IMR-90 (cell line): Measurements from ENCODE around the gene KLHL4. TPM values are rescaled to one million over a fixed set of nuclear protein-coding genes. Genes with fewer than 3 reads are reported as not detected.

ENCODE experiments used
- ATAC-seq: fragments of 200-7000 bp; cut with Tn5 transposase; 2 replicates; pipeline ENCODE4 v1.9.1; 2020; ENCODE audit warnings: low read depth, mild to moderate bottlenecking, moderate library complexity
- BruUV-seq: library from RNA; stranded (reverse); fragments of 400-500 nt; replicated peaks from 2 replicates; lab custom pipeline; 2021; lab: Mats Ljungman, UMichigan
- CTCF ChIA-PET: fragments of 300-600 bp; formaldehyde crosslinking; extraction: SDS; loops from one replicate; lab custom pipeline; 2021; ENCODE audit warnings: antibody characterized with exemption; lab: Yijun Ruan, JAX
- POLR2A ChIA-PET: fragments of 300-600 bp; sonication (Branson Sonifier 250); formaldehyde crosslinking; loops from one replicate; lab custom pipeline; 2022; ENCODE audit warnings: antibody characterized with exemption; ENCODE audit not compliant: unreplicated experiment; lab: Charles Lee
- DNase-seq: peaks from one replicate; pipeline ENCODE4 v3.0.0; 2013
- H2AFZ ChIP-seq: replicated peaks from 2 replicates; pipeline ENCODE3; 2013; ENCODE audit warnings: low read length, mild to moderate bottlenecking; ENCODE audit not compliant: poor library complexity
- H2AK5ac ChIP-seq: 2 replicates; pipeline ENCODE4 v1.6.1; 2013; ENCODE audit warnings: low read depth, low read length, inconsistent platforms
- H2AK9ac ChIP-seq: replicated peaks from 2 replicates; pipeline ENCODE3; 2013; ENCODE audit warnings: mild to moderate bottlenecking, low read depth, low read length, moderate library complexity; ENCODE audit not compliant: poor library complexity
- H2BK120ac ChIP-seq: 2 replicates; pipeline ENCODE4 v1.6.1; 2013; ENCODE audit warnings: low read depth, low read length, inconsistent platforms
- H2BK15ac ChIP-seq: 3 replicates; pipeline ENCODE4 v1.6.1; 2013; ENCODE audit warnings: low read depth, low read length, inconsistent platforms
- H2BK20ac ChIP-seq: 2 replicates; pipeline ENCODE4 v1.6.1; 2013; ENCODE audit warnings: low read depth, mild to moderate bottlenecking, inconsistent platforms, low read length, moderate library complexity
- H2BK5ac ChIP-seq: 2 replicates; pipeline ENCODE4 v1.6.1; 2013; ENCODE audit warnings: mild to moderate bottlenecking, low read depth, low read length, inconsistent platforms; ENCODE audit not compliant: poor library complexity, severe bottlenecking
- H3K14ac ChIP-seq: replicated peaks from 2 replicates; pipeline ENCODE4 v1.6.1; 2013; ENCODE audit warnings: low read depth, low read length, inconsistent platforms
- H3K18ac ChIP-seq: 2 replicates; pipeline ENCODE4 v1.6.1; 2013; ENCODE audit warnings: low read depth, low read length, control low read depth
- H3K23ac ChIP-seq: 2 replicates; pipeline ENCODE4 v1.6.1; 2013; ENCODE audit warnings: low read depth, low read length, inconsistent platforms
- H3K27ac ChIP-seq: 2 replicates; pipeline ENCODE4 v1.5.1; 2013; ENCODE audit warnings: mild to moderate bottlenecking, control low read depth, low read length; ENCODE audit not compliant: insufficient read depth
- H3K27me3 ChIP-seq: 2 replicates; pipeline ENCODE4 v1.6.1; 2013; ENCODE audit warnings: low read length; ENCODE audit not compliant: control insufficient read depth, insufficient read depth
- H3K36me3 ChIP-seq: 2 replicates; pipeline ENCODE4 v1.6.1; 2013; ENCODE audit warnings: low read length, mixed read lengths; ENCODE audit not compliant: control insufficient read depth, insufficient read depth
- H3K4ac ChIP-seq: 2 replicates; pipeline ENCODE4 v1.6.1; 2013; ENCODE audit warnings: low read depth, low read length, inconsistent platforms
- H3K4me1 ChIP-seq: 2 replicates; pipeline ENCODE4 v1.6.1; 2013; ENCODE audit warnings: low read length, mixed read lengths; ENCODE audit not compliant: control insufficient read depth, insufficient read depth
- H3K4me2 ChIP-seq: 2 replicates; pipeline ENCODE4 v1.6.1; 2013; ENCODE audit warnings: low read depth, mild to moderate bottlenecking, control low read depth, low read length, moderate library complexity
- H3K4me3 ChIP-seq: 2 replicates; pipeline ENCODE4 v1.5.1; 2013; ENCODE audit warnings: low read depth, mild to moderate bottlenecking, control low read depth, low read length, moderate library complexity; ENCODE audit not compliant: insufficient read depth
- H3K56ac ChIP-seq: 2 replicates; pipeline ENCODE4 v1.6.1; 2013; ENCODE audit warnings: low read length, inconsistent platforms; ENCODE audit not compliant: insufficient read depth; ENCODE audit errors: extremely low read depth
- H3K79me1 ChIP-seq, 2 experiments: 2 replicates each; pipeline ENCODE4 v1.6.1; 2013; ENCODE audit warnings: low read length in 2 of 2, inconsistent platforms in 1 of 2, low read depth in 1 of 2
- H3K9ac ChIP-seq: 2 replicates; pipeline ENCODE4 v1.6.1; 2013; ENCODE audit warnings: low read depth, low read length, control low read depth
- H3K9me1 ChIP-seq: 2 replicates; pipeline ENCODE4 v1.6.1; 2013; ENCODE audit warnings: low read length, inconsistent platforms; ENCODE audit not compliant: insufficient read depth
- H3K9me3 ChIP-seq: 2 replicates; pipeline ENCODE4 v1.6.1; 2013; ENCODE audit warnings: low read length; ENCODE audit not compliant: control insufficient read depth, insufficient read depth
- H4K20me1 ChIP-seq: 2 replicates; pipeline ENCODE4 v1.6.1; 2013; ENCODE audit warnings: low read length, inconsistent platforms; ENCODE audit not compliant: insufficient read depth
- H4K5ac ChIP-seq: 2 replicates; pipeline ENCODE4 v1.6.1; 2013; ENCODE audit warnings: mild to moderate bottlenecking, low read depth, low read length, control low read depth
- H4K8ac ChIP-seq, 2 experiments: 2 replicates each; pipeline ENCODE4 v1.6.1; 2013; ENCODE audit warnings: low read depth in 2 of 2, low read length in 2 of 2, control low read depth in 1 of 2, inconsistent platforms in 1 of 2
- H4K91ac ChIP-seq: 2 replicates; pipeline ENCODE4 v1.6.1; 2013; ENCODE audit warnings: low read depth, low read length, inconsistent platforms; ENCODE audit not compliant: insufficient read depth
- CEBPB ChIP-seq: IDR thresholded peaks from 2 replicates; pipeline ENCODE4 v1.6.1; 2012; ENCODE audit warnings: low read depth, low read length, improper control_type of control experiment
- CHD1 ChIP-seq: IDR thresholded peaks from 2 replicates; pipeline ENCODE4 v1.6.1; 2012; ENCODE audit warnings: low read depth, low read length, improper control_type of control experiment
- FOS ChIP-seq: fragments of 150-350 bp; IDR thresholded peaks from 2 replicates; pipeline ENCODE4 v1.6.1; 2016; ENCODE audit warnings: low read depth, low read length
- RCOR1 ChIP-seq: IDR thresholded peaks from 2 replicates; pipeline ENCODE4 v1.6.1; 2012; ENCODE audit warnings: mild to moderate bottlenecking, low read length, improper control_type of control experiment; ENCODE audit not compliant: insufficient replicate concordance
- RFX5 ChIP-seq: IDR thresholded peaks from 2 replicates; pipeline ENCODE4 v1.8.0; 2012; ENCODE audit warnings: low read depth, mild to moderate bottlenecking, low read length, moderate library complexity
- SMC3 ChIP-seq: fragments of 150-350 bp; IDR thresholded peaks from 2 replicates; pipeline ENCODE4 v1.6.1; 2016; ENCODE audit warnings: low read depth, mild to moderate bottlenecking, antibody characterized with exemption, low read length, moderate library complexity
- WGBS, 2 experiments: methylation state at CpG; one replicate each; pipeline versions ENCODE4 v1.1.5 to v1.1.7; 2013; ENCODE audit warnings: missing lambda C conversion rate in 2 of 2; ENCODE audit not compliant: insufficient read length in 1 of 2; ENCODE audit errors: extremely low coverage in 2 of 2; 5-methylcytosine and 5-hydroxymethylcytosine counted together
- dilution Hi-C: fragments of 300-500 bp; cut with HindIII; formaldehyde crosslinking; loops from one replicate; pipeline ENCODE4 v1.14.3; 2018; ENCODE audit warnings: low sequenced_read_pairs; ENCODE audit not compliant: unreplicated experiment
- in situ Hi-C: fragments of 300-500 bp; cut with MboI; formaldehyde crosslinking; loops from 3 replicates; pipeline ENCODE4 v1.14.3; 2019; ENCODE audit warnings: low sequenced_read_pairs, inconsistent platforms, mixed read lengths
- intact Hi-C: fragments of 100-400 bp; cut with micrococcal nuclease; formaldehyde crosslinking; loops from 2 replicates; pipeline ENCODE4 v1.10.0; 2022
- polyA plus RNA-seq, 3 experiments: library from polyadenylated mRNA; depleted of rRNA; stranded (reverse); fragments of >200 nt; gene quantifications; 2 replicates each; pipeline ENCODE4 v1.2.3, GENCODE V29; 2012; ENCODE audit warnings: low replicate concordance in 1 of 3
- total RNA-seq: library from RNA; depleted of rRNA; stranded (reverse); fragments of >200 nt; gene quantifications from 2 replicates; pipeline ENCODE4 v1.2.3, GENCODE V29; 2012
- TF ChIP-seq, protein P1 (sequence below): conservative IDR thresholded peaks from 2 replicates; pipeline ENCODE4 v1.5.1; 2012; ENCODE audit warnings: mild to moderate bottlenecking, low read depth, low read length, improper control_type of control experiment
- TF ChIP-seq, protein P2 (sequence below): fragments of 150-350 bp; IDR thresholded peaks from 2 replicates; pipeline ENCODE4 v1.6.1; 2016; ENCODE audit warnings: low read depth, mild to moderate bottlenecking, low read length, moderate library complexity, borderline replicate concordance

Gene KLHL4
- total and polyA plus RNA-seq, 2 of the 4 experiments (the other 2 are of a cell fraction) = 0.50 to 1.4 TPM

DNA sequence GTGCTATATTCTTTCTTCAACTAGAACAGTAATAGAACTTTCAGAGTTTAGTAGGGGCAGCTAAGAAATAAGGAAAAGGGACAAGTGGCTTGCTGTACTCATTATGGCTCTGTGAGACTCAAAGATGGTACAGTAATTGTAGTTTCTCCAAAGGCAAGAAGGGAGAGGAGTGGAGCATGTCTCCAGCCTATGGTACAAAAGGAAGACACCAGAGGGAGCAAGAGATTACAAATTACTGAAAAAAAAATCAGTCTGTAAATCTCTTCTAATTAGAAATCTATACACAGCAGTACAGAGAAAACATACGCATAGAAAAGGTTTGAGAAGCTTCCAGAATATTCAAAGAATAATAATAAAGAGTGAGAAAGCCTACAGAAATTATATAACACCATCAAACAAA lies 61.4 kb downstream of the KLHL4 start:
- no TSS peak for BruUV-seq
- intact Hi-C loops (no loop called here), in situ Hi-C loops (no loop called here), dilution Hi-C loops (no loop called here)
- Histone ChIP-seq H3K23ac (no peak overlapping the region), H4K91ac (no peak overlapping the region), H3K14ac (no peak overlapping the region), H2BK15ac (no peak overlapping the region), H4K5ac (no peak overlapping the region), H3K27me3 (no peaks in the 10 kb centered on the region), H2AFZ (no peak overlapping the region), H3K9ac (no peak overlapping the region), H2BK120ac (no peak overlapping the region), H2AK5ac (no peak overlapping the region), H3K36me3 (no peaks in the 10 kb centered on the region), H3K9me3 (no peaks in the 10 kb centered on the region; the same call in 1 of the 2 replicates), H2AK9ac (no peak overlapping the region), H2BK5ac (no peak overlapping the region), H3K4me3 (no peak overlapping the region), H4K20me1 (no peaks in the 10 kb centered on the region), H3K56ac (no peak overlapping the region), H3K4me2 (no peak overlapping the region), H4K8ac (no peak overlapping the region), H3K18ac (no peak overlapping the region), H3K9me1 (no peaks in the 10 kb centered on the region), H3K27ac (no peak overlapping the region), H3K4ac (no peak overlapping the region), H2BK20ac (no peak overlapping the region), H3K4me1 (no peaks in the 10 kb centered on the region), H3K79me1 (no peaks in the 10 kb centered on the region)
- CTCF ChIA-PET = no interaction called here
- POLR2A ChIA-PET = no interaction called here
- no CpG with 5 or more reads among the region's 1 CpG for WGBS, 2 experiments
- TF ChIP-seq CEBPB = no peak
- TF ChIP-seq FOS = no peak
- no peak for TF ChIP-seq RCOR1
- no peak for TF ChIP-seq SMC3
- TF ChIP-seq RFX5 = no peak
- TF ChIP-seq, protein P1, sequence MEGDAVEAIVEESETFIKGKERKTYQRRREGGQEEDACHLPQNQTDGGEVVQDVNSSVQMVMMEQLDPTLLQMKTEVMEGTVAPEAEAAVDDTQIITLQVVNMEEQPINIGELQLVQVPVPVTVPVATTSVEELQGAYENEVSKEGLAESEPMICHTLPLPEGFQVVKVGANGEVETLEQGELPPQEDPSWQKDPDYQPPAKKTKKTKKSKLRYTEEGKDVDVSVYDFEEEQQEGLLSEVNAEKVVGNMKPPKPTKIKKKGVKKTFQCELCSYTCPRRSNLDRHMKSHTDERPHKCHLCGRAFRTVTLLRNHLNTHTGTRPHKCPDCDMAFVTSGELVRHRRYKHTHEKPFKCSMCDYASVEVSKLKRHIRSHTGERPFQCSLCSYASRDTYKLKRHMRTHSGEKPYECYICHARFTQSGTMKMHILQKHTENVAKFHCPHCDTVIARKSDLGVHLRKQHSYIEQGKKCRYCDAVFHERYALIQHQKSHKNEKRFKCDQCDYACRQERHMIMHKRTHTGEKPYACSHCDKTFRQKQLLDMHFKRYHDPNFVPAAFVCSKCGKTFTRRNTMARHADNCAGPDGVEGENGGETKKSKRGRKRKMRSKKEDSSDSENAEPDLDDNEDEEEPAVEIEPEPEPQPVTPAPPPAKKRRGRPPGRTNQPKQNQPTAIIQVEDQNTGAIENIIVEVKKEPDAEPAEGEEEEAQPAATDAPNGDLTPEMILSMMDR = no peak
- TF ChIP-seq, protein P2, sequence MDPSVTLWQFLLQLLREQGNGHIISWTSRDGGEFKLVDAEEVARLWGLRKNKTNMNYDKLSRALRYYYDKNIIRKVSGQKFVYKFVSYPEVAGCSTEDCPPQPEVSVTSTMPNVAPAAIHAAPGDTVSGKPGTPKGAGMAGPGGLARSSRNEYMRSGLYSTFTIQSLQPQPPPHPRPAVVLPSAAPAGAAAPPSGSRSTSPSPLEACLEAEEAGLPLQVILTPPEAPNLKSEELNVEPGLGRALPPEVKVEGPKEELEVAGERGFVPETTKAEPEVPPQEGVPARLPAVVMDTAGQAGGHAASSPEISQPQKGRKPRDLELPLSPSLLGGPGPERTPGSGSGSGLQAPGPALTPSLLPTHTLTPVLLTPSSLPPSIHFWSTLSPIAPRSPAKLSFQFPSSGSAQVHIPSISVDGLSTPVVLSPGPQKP = no peak
- TF ChIP-seq CHD1 = no peak
- DNase-seq (no peak), ATAC-seq (no peak)
